ENCODE results near the gene RNF212. TPM values are rescaled to one million over a fixed set of nuclear protein-coding genes. Genes with fewer than 3 reads are reported as not detected.

The RNF212 gene
- total RNA-seq, 1 donor, result 3.0 TPM

- no peak for TF ChIP-seq CTCF (IDR thresholded peaks at IDR 0.05; ENCODE audit: insufficient read depth, low read depth, low read length)
- no peak for DNase-seq (ENCODE audit: low read depth)
- no peak overlapping the region for H3K4me3 ChIP-seq (ENCODE audit: low read depth, low read length)
Measured at GRCh38 chr4:1086011-1086410, 27.4 kb downstream of the RNF212 start.

- DNase-seq (ENCODE audit: low read depth), result no peak
- no peak for TF ChIP-seq CTCF (IDR thresholded peaks at IDR 0.05; ENCODE audit: insufficient read depth, low read depth, low read length)
- no peak overlapping the region for H3K4me3 ChIP-seq (ENCODE audit: low read depth, low read length)
Measured at GRCh38 chr4:1085404-1085799, 28.0 kb downstream of the RNF212 start.

- no peak for DNase-seq (ENCODE audit: low read depth)
- no peak overlapping the region for H3K4me3 ChIP-seq (ENCODE audit: low read depth, low read length)
- TF ChIP-seq CTCF (IDR thresholded peaks at IDR 0.05; ENCODE audit: insufficient read depth, low read depth, low read length), result no peak
Measured at GRCh38 chr4:1084796-1085403, 28.5 kb downstream of the RNF212 start.

GRCh38 chr4:1084394-1084793, 29.0 kb downstream of the RNF212 start:
- H3K4me3 ChIP-seq (ENCODE audit: low read depth, low read length), result no peak overlapping the region
- no peak for DNase-seq (ENCODE audit: low read depth)
- no peak for TF ChIP-seq CTCF (IDR thresholded peaks at IDR 0.05; ENCODE audit: insufficient read depth, low read depth, low read length)

GRCh38 chr4:1082215-1083182, 30.9 kb downstream of the RNF212 start:
- TF ChIP-seq CTCF (IDR thresholded peaks at IDR 0.05; ENCODE audit: insufficient read depth, low read depth, low read length), result no peak
- peak; percentile 74 for DNase-seq (ENCODE audit: low read depth)
- no peak overlapping the region for H3K4me3 ChIP-seq (ENCODE audit: low read depth, low read length)

- TF ChIP-seq CTCF (IDR thresholded peaks at IDR 0.05; ENCODE audit: insufficient read depth, low read depth, low read length), result no peak
- DNase-seq (ENCODE audit: low read depth), result no peak
- H3K4me3 ChIP-seq (ENCODE audit: low read depth, low read length), result no peak overlapping the region
Measured at GRCh38 chr4:1081689-1082040, 31.7 kb downstream of the RNF212 start.

Data from fibroblast of villous mesenchyme (primary cell).